CD14-positive monocyte (primary cell): ENCODE data around the gene ZNF385B. TPM values are rescaled to one million over a fixed set of nuclear protein-coding genes. Genes with fewer than 3 reads are reported as not detected.

Source experiments
- DNase-seq, 3 donors: peaks; one replicate each; pipeline ENCODE4 v3.0.0-alpha.2; 2011 to 2022
- H2AFZ ChIP-seq: 2 replicates; pipeline ENCODE4 v1.6.0; 2012; ENCODE audit warnings: mild to moderate bottlenecking, low read depth, low read length, inconsistent platforms; ENCODE audit not compliant: insufficient read depth, poor library complexity, severe bottlenecking
- H3K27ac ChIP-seq, 2 donors: 1 replicate in 1 of 2; 2 replicates in 1 of 2; pipeline ENCODE4 v1.5.1; 2012 to 2013; ENCODE audit warnings: low read length in 2 of 2, control low read depth in 1 of 2, inconsistent platforms in 1 of 2, low read depth in 1 of 2, mild to moderate bottlenecking in 1 of 2
- H3K27me3 ChIP-seq, 2 donors: one replicate each; pipeline versions ENCODE4 v1.6.0 to v1.6.1; 2011 to 2013; ENCODE audit warnings: low read length in 2 of 2; ENCODE audit not compliant: control insufficient read depth in 2 of 2, insufficient read depth in 2 of 2
- H3K36me3 ChIP-seq, 2 donors: replicated peaks in 1 of 2; 1 replicate in 1 of 2; 2 replicates in 1 of 2; pipeline versions ENCODE4 v1.5.1 to v1.6.1; 2012 to 2013; ENCODE audit warnings: low read length in 2 of 2, control low read depth in 1 of 2, inconsistent platforms in 1 of 2, mild to moderate bottlenecking in 1 of 2; ENCODE audit not compliant: insufficient read depth in 2 of 2, control insufficient read depth in 1 of 2
- H3K4me1 ChIP-seq, 2 donors: 1 replicate in 1 of 2; 2 replicates in 1 of 2; pipeline versions ENCODE4 v1.5.1 to v1.6.1; 2012 to 2013; ENCODE audit warnings: low read length in 2 of 2, control low read depth in 1 of 2, inconsistent platforms in 1 of 2, mild to moderate bottlenecking in 1 of 2, moderate library complexity in 1 of 2; ENCODE audit not compliant: insufficient read depth in 2 of 2, control insufficient read depth in 1 of 2
- H3K4me2 ChIP-seq: replicated peaks from 2 replicates; pipeline ENCODE3; 2012; ENCODE audit warnings: low read length, moderate library complexity, mild to moderate bottlenecking; ENCODE audit not compliant: poor library complexity, severe bottlenecking; ENCODE audit errors: extremely low read depth
- H3K4me3 ChIP-seq, 3 experiments: fragments of 200-600 bp in 1 of 3; sonication (generic) in 1 of 3; replicated peaks in 1 of 3; 1 replicate in 2 of 3; 2 replicates in 1 of 3; pipeline ENCODE4 v1.5.1; 2011 to 2013; ENCODE audit warnings: low read length in 3 of 3, mild to moderate bottlenecking in 3 of 3, control low read depth in 2 of 3, low read depth in 2 of 3, inconsistent platforms in 1 of 3, moderate library complexity in 1 of 3
- H3K79me2 ChIP-seq: 2 replicates; pipeline ENCODE4 v1.6.0; 2012; ENCODE audit warnings: mild to moderate bottlenecking, control low read depth, inconsistent platforms, low read length, moderate library complexity; ENCODE audit not compliant: insufficient read depth
- H3K9ac ChIP-seq: 2 replicates; pipeline ENCODE4 v1.6.0; 2017; ENCODE audit warnings: low read length, mild to moderate bottlenecking; ENCODE audit not compliant: insufficient read depth, poor library complexity, severe bottlenecking
- H3K9me3 ChIP-seq, 2 donors: replicated peaks in 1 of 2; 1 replicate in 1 of 2; 2 replicates in 1 of 2; pipeline versions ENCODE4 v1.5.1 to v1.6.1; 2012 to 2013; ENCODE audit warnings: low read length in 2 of 2, control low read depth in 1 of 2; ENCODE audit not compliant: control insufficient read depth in 1 of 2, insufficient read depth in 1 of 2
- H4K20me1 ChIP-seq: 2 replicates; pipeline ENCODE4 v1.6.0; 2012; ENCODE audit warnings: mild to moderate bottlenecking, low read length, control low read depth, moderate library complexity; ENCODE audit not compliant: insufficient read depth
- H3K27ac Mint-ChIP-seq, 7 donors: one replicate each; pipeline ENCODE4 v1.8.0; 2020; ENCODE audit warnings: mild to moderate bottlenecking in 7 of 7, mixed read lengths in 7 of 7, moderate library complexity in 6 of 7, inconsistent platforms in 2 of 7
- H3K27me3 Mint-ChIP-seq, 3 donors: one replicate each; pipeline ENCODE4 v1.8.0; 2021 to 2022; ENCODE audit warnings: low read depth in 3 of 3, mild to moderate bottlenecking in 3 of 3, mixed read lengths in 3 of 3, moderate library complexity in 3 of 3, inconsistent platforms in 1 of 3
- H3K36me3 Mint-ChIP-seq, 2 donors: one replicate each; pipeline ENCODE4 v1.8.0; 2020; ENCODE audit warnings: mixed read lengths in 2 of 2, inconsistent platforms in 1 of 2, mild to moderate bottlenecking in 1 of 2
- H3K4me1 Mint-ChIP-seq: one replicate; pipeline ENCODE4 v1.8.0; 2020; ENCODE audit warnings: mild to moderate bottlenecking, mixed read lengths
- H3K4me3 Mint-ChIP-seq, 2 donors: one replicate each; pipeline ENCODE4 v1.8.0; 2020; ENCODE audit warnings: mild to moderate bottlenecking in 2 of 2, mixed read lengths in 2 of 2, moderate library complexity in 1 of 2
- H3K9me3 Mint-ChIP-seq, 7 donors: one replicate each; pipeline ENCODE4 v1.8.0; 2020 to 2022; ENCODE audit warnings: mixed read lengths in 7 of 7, mild to moderate bottlenecking in 6 of 7, moderate library complexity in 6 of 7, inconsistent platforms in 2 of 7
- WGBS: methylation state at CpG from one replicate; pipeline ENCODE4 v1.1.5; 2013; ENCODE audit warnings: missing lambda C conversion rate; ENCODE audit not compliant: insufficient coverage; 5-methylcytosine and 5-hydroxymethylcytosine counted together
- intact Hi-C, 2 donors: fragments of 100-400 bp; cut with micrococcal nuclease; formaldehyde crosslinking; loops; one replicate each; pipeline versions ENCODE4 v1.15.0 to v1.15.1; 2023
- polyA plus RNA-seq, 3 donors: library from polyadenylated mRNA; depleted of rRNA in 1 of 3; unstranded in 2 of 3; stranded (reverse) in 1 of 3; fragments of 300-500 nt in 2 of 3; fragments of >200 nt in 1 of 3; fragmentation: Illumina TruSeq in 2 of 3; gene quantifications; 1 replicate in 2 of 3; 2 replicates in 1 of 3; pipeline ENCODE4 v1.2.3, GENCODE V29; 2012 to 2021
- TF ChIP-seq, protein P1 (sequence below): fragments of 200-600 bp; IDR thresholded peaks from one replicate; pipeline ENCODE4 v1.8.0; 2022; ENCODE audit warnings: antibody characterized with exemption, mild to moderate bottlenecking

The ZNF385B gene
- polyA plus RNA-seq, 3 donors, result not detected

DNA sequence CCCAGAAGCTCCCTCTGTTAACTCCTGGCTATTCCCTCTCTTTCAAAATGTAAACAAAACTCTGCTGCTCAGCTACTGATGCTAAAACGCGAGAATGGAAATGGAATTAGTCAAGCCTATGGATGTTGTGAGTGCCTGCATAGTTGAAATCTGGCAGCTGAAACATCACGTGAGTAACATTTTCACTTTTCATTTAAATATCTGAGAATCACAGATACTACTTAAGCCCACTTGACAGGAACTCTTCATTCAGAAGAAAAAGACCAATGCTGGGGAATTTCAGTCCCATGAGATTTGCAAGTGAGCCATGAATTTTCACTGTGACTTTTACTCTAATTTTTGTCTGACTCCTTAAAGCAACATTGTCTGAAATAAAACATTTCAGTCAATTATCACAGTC, 381.5 kb downstream of the ZNF385B start:
- TF ChIP-seq, protein P1, sequence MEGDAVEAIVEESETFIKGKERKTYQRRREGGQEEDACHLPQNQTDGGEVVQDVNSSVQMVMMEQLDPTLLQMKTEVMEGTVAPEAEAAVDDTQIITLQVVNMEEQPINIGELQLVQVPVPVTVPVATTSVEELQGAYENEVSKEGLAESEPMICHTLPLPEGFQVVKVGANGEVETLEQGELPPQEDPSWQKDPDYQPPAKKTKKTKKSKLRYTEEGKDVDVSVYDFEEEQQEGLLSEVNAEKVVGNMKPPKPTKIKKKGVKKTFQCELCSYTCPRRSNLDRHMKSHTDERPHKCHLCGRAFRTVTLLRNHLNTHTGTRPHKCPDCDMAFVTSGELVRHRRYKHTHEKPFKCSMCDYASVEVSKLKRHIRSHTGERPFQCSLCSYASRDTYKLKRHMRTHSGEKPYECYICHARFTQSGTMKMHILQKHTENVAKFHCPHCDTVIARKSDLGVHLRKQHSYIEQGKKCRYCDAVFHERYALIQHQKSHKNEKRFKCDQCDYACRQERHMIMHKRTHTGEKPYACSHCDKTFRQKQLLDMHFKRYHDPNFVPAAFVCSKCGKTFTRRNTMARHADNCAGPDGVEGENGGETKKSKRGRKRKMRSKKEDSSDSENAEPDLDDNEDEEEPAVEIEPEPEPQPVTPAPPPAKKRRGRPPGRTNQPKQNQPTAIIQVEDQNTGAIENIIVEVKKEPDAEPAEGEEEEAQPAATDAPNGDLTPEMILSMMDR, result no peak
- no peaks in the 10 kb centered on the region for H3K36me3 Mint-ChIP-seq
- WGBS, result no CpG with 5 or more reads among the region's 3 CpGs
- Histone ChIP-seq H3K4me2 (no peak overlapping the region), H4K20me1 (no peaks in the 10 kb centered on the region), H3K36me3 (no peaks in the 10 kb centered on the region), H3K4me1 (no peaks in the 10 kb centered on the region), H3K79me2 (no peaks in the 10 kb centered on the region), H3K9ac (no peak overlapping the region), H3K9me3 (no peaks in the 10 kb centered on the region), H3K4me3 (no peak overlapping the region), H3K27ac (no peak overlapping the region), H3K27me3 (no peaks in the 10 kb centered on the region), H2AFZ (no peak overlapping the region)
- peaks cover 0 to 1% (median 0%) of the 10 kb centered on the region in 3 donors for H3K27me3 Mint-ChIP-seq
- no peak overlapping the region for H3K27ac Mint-ChIP-seq
- H3K9me3 Mint-ChIP-seq, result peaks cover 0 to 5% (median 0%) of the 10 kb centered on the region in 7 donors
- no peaks in the 10 kb centered on the region for H3K4me1 Mint-ChIP-seq
- intact Hi-C loops, result no loop called here
- DNase-seq, result no peak
- no peak overlapping the region for H3K4me3 Mint-ChIP-seq

DNA sequence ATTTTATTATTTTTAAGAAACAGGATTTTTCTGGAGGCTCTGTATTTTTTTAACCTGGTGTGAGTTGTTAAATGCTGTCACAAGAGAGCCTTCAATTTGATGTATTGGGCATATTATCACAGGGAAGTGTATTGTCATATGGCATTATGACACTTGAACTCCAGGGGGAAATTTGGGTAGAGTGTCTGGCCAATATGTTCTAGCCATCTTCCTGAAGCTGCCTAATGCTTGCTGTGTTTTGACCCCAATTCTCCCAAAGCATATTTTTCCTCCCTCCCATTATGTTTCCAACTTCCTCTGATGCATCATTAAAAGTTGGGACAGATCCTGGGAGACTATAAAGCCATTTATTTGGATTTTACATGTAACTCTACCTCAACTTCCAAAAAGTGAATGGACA, 382.6 kb downstream of the ZNF385B start:
- Histone ChIP-seq H4K20me1 (no peaks in the 10 kb centered on the region), H3K9ac (no peak overlapping the region), H3K4me1 (no peaks in the 10 kb centered on the region), H3K27me3 (no peaks in the 10 kb centered on the region), H3K4me2 (no peak overlapping the region), H3K4me3 (no peak overlapping the region), H2AFZ (no peak overlapping the region), H3K36me3 (no peaks in the 10 kb centered on the region), H3K79me2 (no peaks in the 10 kb centered on the region), H3K27ac (no peak overlapping the region), H3K9me3 (no peaks in the 10 kb centered on the region)
- no peak overlapping the region for H3K4me3 Mint-ChIP-seq
- H3K27ac Mint-ChIP-seq, result no peak overlapping the region
- intact Hi-C loops, result no loop called here
- H3K36me3 Mint-ChIP-seq, result no peaks in the 10 kb centered on the region
- no peaks in the 10 kb centered on the region for H3K4me1 Mint-ChIP-seq
- peaks cover 0 to 1% (median 0%) of the 10 kb centered on the region in 3 donors for H3K27me3 Mint-ChIP-seq
- DNase-seq, result no peak
- TF ChIP-seq, protein P1, result no peak
- peaks cover 0 to 5% (median under 1%) of the 10 kb centered on the region in 7 donors for H3K9me3 Mint-ChIP-seq
